Activated CD8-positive, alpha-beta memory T cell treated with anti-CD3 and anti-CD28 coated beads for 1 hour (primary cell): ENCODE results near the gene KCND2.
"Not testable (repeated sequence)": the region's sequence is repeated elsewhere in the genome, so short reads cannot be mapped to it uniquely, and the experiment has no call there.

Experiments used
- DNase-seq, 2 donors: peaks; one replicate each; pipeline ENCODE4 v3.0.0-alpha.2; 2020; ENCODE audit warnings: low read depth in 1 of 2; ENCODE audit errors: extremely low read depth in 1 of 2

The KCND2 gene

GRCh38 chr7:120735791-120736190, 462.8 kb downstream of the KCND2 start:
- DNase-seq, result no peak

GRCh38 chr7:120738816-120739215, 465.8 kb downstream of the KCND2 start:
- DNase-seq, result no peak

GRCh38 chr7:120740348-120740747, 467.4 kb downstream of the KCND2 start:
- no peak for DNase-seq

- DNase-seq, result no peak
Observed at GRCh38 chr7:120741371-120742042, 468.5 kb downstream of the KCND2 start.

GRCh38 chr7:120742372-120742771, 469.4 kb downstream of the KCND2 start:
- no peak for DNase-seq

- DNase-seq, result no peak
Observed at GRCh38 chr7:120743128-120743527, 470.2 kb downstream of the KCND2 start.

GRCh38 chr7:120760050-120760449, 487.1 kb downstream of the KCND2 start:
- DNase-seq, result no peak

- DNase-seq, result no peak
Observed at GRCh38 chr7:120760851-120761250, 487.9 kb downstream of the KCND2 start.

GRCh38 chr7:120770206-120770605, 497.2 kb downstream of the KCND2 start:
- no peak for DNase-seq

- no peak for DNase-seq
Observed at GRCh38 chr7:120774481-120774880, 501.5 kb downstream of the KCND2 start.

- DNase-seq, result no peak
Observed at GRCh38 chr7:120775755-120776154, 502.8 kb downstream of the KCND2 start.

- not testable (repeated sequence) for DNase-seq
Observed at GRCh38 chr7:120779078-120779477, 506.1 kb downstream of the KCND2 start.

- not testable (repeated sequence) for DNase-seq
Observed at GRCh38 chr7:120780451-120780850, 507.5 kb downstream of the KCND2 start.

- no peak for DNase-seq
Observed at GRCh38 chr7:120780938-120781337, 508.0 kb downstream of the KCND2 start.

GRCh38 chr7:120781924-120782323, 508.9 kb downstream of the KCND2 start:
- DNase-seq, result not testable (repeated sequence)

GRCh38 chr7:120783273-120783672, 510.3 kb downstream of the KCND2 start:
- no peak for DNase-seq

- DNase-seq, result no peak
Observed at GRCh38 chr7:120783721-120784120, 510.7 kb downstream of the KCND2 start.

- no peak for DNase-seq
Observed at GRCh38 chr7:120785095-120785494, 512.1 kb downstream of the KCND2 start.

- peak; percentile 9 to 37 for DNase-seq
Observed at GRCh38 chr7:120792091-120792860, 519.3 kb downstream of the KCND2 start.

GRCh38 chr7:120792861-120793130, 519.8 kb downstream of the KCND2 start:
- DNase-seq, result no peak

GRCh38 chr7:120793213-120793936, 520.4 kb downstream of the KCND2 start:
- no peak for DNase-seq
